ENCODE results near the gene SHLD3.

DNA sequence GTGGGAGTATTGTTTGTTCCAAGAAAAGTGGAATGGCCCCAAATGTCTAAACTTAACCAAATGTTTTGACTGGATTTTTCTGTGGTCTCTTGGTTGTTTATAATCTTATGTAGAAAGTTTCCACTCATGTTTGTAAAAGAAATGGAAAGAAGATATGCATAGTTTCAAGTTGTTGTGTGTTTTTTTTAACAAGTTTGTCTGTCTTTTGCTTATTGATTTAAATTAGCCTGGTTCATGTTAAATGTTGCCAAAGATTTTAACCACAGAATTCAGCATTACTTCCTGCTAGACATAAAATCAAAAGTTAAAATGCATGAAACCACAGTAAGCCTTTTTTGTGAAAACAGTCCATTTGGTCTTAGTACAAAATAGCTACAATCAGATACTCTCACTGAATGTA, 47.7 kb upstream of the SHLD3 start:
- TF ChIP-seq RAD21 (IDR thresholded peaks at IDR 0.05; ENCODE audit: low read depth) = no peak
- TF ChIP-seq, protein P1, sequence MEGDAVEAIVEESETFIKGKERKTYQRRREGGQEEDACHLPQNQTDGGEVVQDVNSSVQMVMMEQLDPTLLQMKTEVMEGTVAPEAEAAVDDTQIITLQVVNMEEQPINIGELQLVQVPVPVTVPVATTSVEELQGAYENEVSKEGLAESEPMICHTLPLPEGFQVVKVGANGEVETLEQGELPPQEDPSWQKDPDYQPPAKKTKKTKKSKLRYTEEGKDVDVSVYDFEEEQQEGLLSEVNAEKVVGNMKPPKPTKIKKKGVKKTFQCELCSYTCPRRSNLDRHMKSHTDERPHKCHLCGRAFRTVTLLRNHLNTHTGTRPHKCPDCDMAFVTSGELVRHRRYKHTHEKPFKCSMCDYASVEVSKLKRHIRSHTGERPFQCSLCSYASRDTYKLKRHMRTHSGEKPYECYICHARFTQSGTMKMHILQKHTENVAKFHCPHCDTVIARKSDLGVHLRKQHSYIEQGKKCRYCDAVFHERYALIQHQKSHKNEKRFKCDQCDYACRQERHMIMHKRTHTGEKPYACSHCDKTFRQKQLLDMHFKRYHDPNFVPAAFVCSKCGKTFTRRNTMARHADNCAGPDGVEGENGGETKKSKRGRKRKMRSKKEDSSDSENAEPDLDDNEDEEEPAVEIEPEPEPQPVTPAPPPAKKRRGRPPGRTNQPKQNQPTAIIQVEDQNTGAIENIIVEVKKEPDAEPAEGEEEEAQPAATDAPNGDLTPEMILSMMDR (IDR thresholded peaks at IDR 0.05 in 2 of 3, conservative IDR thresholded peaks at IDR 0.05 in 1 of 3; ENCODE audit: borderline replicate concordance in 1 of 3, insufficient read depth in 1 of 3, low read depth in 2 of 3, low read length in 2 of 3) = no peak
- TF ChIP-seq EZH2 (IDR thresholded peaks at IDR 0.05) = no peak
- no peak for TF ChIP-seq POLR2A (IDR thresholded peaks at IDR 0.05; ENCODE audit: borderline replicate concordance, extremely low read depth, insufficient read depth, insufficient read length)
- TF ChIP-seq EGR1 (IDR thresholded peaks at IDR 0.05; ENCODE audit: low read depth) = no peak
- TF ChIP-seq SIN3A (IDR thresholded peaks at IDR 0.05; ENCODE audit: low read depth) = no peak
- no peak for TF ChIP-seq ELF1 (IDR thresholded peaks at IDR 0.05; ENCODE audit: borderline replicate concordance, low read depth)
- TF ChIP-seq JUND (IDR thresholded peaks at IDR 0.05) = no peak
- TF ChIP-seq ZNF274 (IDR thresholded peaks at IDR 0.05; ENCODE audit: low read depth, low read length) = no peak
- no peak for TF ChIP-seq YY1 (IDR thresholded peaks at IDR 0.05; ENCODE audit: extremely low read depth, insufficient replicate concordance, low read depth, low read length)
- TF ChIP-seq EZH2phosphoT487 (IDR thresholded peaks at IDR 0.05; ENCODE audit: borderline replicate concordance) = no peak
- no peak for TF ChIP-seq SP1 (IDR thresholded peaks at IDR 0.05; ENCODE audit: low read depth)
